NCI-H1417 treated with DMSO at 0.1 percent for 48 hours (cell line): ENCODE results near the gene TUBB4B.
"Not testable (repeated sequence)": the region's sequence is repeated elsewhere in the genome, so short reads cannot be mapped to it uniquely, and the experiment has no call there.

Experiments
- DNase-seq: peaks from one replicate; lab custom pipeline; 2025; lab: John Stamatoyannopoulos, UW

TUBB4B gene

DNA sequence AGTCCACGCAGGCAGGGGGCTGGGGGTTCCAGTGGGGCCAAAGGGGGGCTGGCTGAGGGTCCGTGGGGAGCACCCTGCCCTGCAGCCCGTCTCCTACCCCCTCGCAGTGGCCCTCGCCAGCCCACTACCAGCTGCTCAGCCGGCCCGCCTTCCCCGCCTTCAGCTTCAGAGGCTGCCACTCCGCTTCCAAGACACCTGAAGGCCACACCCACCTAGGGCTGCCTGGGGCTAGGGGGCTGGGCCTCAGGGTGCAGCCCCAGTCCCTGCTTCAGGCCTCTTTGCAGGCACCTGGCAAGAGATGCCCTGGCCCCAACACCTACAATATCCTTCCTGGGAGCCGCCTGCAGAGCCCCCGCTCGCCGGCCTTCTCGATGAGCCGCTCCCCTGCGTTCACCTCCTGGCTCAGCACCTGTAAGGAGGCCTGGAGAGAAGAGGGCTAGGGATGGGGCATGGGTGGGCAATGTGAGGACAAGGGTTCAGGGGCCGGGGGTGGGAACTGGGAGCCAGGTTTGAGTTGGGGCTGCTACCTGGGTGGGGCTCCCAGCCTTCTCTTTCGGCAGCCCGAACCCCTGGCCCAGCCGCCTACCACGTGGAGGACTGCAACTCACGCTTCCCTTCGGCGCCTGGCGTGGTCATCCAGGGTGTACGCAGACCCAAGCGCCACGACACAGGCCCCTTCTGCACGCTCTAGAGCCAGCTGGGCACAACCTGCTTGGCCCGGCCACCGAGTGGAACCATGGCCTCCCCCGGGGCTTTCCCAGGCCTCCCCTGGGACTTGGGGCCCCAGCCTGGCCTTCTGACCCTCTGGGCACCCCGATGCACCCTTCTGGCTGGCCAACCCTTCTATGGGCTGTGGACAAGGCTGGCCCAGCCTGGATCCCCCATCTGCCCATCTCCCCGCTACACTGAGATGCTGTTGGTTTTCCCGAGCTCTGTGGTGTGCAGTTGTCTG, 11.7 kb downstream of the TUBB4B start:
- DNase-seq: no peak

- no peak for DNase-seq
Measured at GRCh38 chr9:137253717-137254623, 12.9 kb downstream of the TUBB4B start.

DNA sequence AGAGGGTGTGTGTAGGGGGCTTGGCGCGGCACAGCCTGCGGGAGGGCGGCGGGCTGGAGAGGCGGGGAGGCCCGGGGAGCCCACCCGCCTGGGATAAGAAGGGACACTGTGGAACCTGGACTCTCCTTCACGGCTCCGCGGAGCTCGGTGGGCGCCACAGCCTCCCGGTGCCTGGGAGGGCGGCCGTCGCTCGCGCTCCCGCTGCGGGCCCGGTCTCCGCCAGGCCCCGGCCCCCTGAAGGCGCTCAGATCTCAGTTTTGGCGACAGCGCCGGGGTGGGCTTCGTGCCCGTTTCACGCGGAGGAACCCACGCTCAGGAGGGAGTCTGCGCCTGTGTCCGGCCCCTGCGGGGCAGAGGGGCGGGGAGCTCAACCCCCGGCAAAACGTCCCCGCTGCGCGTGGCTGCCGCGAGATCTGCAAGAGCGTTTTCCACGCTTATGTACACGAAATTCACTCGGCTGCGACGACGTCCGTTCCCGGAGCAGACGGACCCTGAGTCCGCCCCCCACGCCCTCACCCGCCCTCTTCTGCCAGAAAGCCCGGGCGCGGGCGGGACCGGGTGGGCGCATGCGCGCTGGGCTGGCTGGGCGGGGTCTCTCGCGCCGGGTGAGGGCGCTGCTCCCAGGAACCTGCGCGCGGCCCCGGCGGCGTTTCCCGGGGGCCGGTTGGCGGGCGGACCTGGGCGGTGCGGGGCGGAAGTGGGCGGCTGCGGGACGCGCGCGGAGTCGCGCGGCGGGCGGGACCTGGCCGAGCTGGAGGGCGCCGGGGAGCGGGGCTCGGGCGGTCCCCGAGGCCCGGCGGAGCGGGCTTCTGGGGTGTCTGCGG, 13.7 kb downstream of the TUBB4B start, which contains the start of gene NELFB:
Gene NELFB, plus strand, starts transcription at position 704 of the 824 bp plus-strand sequence.
- DNase-seq: peak; percentile 46

GRCh38 chr9:137255448-137256114, 14.5 kb downstream of the TUBB4B start:
- DNase-seq: no peak

GRCh38 chr9:137256362-137256761, 15.3 kb downstream of the TUBB4B start:
- DNase-seq: no peak

GRCh38 chr9:137256856-137257255, 15.8 kb downstream of the TUBB4B start:
- no peak for DNase-seq

GRCh38 chr9:137262173-137262908, 21.3 kb downstream of the TUBB4B start:
- not testable (repeated sequence) for DNase-seq

DNA sequence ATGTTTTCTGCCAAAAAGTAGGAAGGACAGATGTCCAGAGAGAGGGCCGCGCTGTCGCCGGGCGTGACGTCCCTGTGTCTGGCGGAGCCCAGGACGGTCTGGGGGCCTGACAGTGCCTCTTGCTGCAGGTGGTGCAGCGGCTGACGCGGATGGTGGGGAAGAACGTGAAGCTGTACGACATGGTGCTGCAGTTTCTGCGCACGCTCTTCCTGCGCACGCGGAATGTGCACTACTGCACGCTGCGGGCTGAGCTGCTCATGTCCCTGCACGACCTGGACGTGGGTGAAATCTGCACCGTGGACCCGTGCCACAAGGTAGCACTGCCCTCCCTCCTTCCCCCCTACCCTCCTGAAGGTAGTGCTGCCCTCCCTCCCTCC, 21.8 kb downstream of the TUBB4B start:
- DNase-seq: no peak

DNA sequence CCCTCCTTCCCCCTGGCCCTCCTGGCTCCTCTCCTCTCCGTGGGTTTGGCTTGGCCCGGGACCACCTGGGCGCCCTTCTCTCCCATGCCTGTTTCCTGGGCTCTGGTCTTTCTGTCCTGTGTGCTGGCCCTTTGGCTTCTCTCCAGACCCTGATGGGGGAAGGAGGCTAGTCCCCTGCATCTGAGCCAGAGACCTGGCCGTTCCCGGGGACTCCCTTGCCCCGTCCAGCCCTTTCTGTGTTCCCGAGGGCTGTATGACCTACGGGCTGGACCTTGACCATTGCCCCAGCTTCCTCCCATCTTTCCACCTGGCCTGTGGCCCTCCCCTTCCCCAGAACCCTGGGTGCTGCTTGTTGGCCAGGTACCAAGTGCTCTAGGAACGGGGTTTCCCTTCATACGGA, 22.4 kb downstream of the TUBB4B start:
- DNase-seq: no peak

DNA sequence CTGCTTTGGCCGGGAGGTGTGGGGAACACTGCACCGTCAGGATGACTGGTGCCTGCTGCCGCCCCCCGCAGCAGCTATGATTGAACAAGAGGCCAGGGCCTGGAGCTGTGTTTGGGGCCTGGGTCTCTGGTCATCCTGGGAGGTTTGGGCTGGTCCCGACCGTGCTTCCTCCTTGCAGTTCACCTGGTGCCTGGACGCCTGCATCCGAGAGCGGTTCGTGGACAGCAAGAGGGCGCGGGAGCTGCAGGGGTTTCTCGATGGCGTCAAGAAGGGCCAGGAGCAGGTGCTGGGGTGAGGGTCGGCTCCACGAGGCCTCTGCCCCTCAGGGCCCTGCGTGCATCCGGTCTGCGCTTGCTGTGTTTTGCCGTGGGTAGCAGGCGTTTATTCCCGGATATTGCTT, 23.0 kb downstream of the TUBB4B start:
- no peak for DNase-seq

DNA sequence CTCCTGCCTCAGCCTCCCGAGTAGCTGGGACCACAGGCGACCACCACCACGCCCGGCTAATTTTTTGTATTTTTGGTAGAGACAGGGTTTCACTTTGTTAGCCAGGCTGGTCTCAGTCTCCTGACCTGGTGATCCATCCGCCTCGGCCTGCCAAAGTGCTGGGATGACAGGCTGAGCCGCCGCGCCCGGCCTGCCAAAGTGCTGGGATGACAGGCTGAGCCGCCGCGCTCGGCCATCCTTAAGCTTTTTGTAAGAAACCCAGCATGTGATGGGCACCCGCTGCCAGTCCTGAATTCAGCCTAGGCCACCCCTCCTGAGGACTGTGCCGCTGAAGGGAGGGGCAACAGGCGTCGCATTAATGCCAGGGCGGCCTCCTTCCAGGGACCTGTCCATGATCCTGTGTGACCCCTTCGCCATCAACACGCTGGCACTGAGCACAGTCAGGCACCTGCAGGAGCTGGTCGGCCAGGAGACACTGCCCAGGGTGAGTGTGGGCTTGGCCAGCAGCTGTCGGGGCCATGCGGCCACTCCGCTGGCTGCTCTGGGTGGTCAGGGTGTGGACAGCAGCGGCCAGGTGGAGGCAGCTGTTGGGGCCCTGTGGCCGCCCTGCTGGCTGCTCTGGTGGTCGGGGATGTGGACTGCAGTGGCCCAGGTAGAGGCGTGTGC, 24.5 kb downstream of the TUBB4B start:
- DNase-seq: no peak

DNA sequence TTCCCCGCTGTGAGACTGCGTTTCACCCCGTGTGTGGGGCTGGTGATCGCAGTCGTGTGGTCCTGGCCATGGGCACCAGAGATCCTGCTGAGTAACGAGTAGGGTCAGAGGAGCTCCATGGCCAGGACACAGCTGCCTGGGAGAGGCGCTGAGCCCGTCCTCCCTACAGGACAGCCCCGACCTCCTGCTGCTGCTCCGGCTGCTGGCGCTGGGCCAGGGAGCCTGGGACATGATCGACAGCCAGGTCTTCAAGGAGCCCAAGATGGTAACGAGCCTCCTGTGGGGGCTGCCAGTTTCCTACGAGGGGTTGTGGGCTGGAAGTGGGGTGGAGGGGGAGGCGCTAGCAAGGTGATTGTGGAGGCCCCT, 25.1 kb downstream of the TUBB4B start:
- no peak for DNase-seq

DNA sequence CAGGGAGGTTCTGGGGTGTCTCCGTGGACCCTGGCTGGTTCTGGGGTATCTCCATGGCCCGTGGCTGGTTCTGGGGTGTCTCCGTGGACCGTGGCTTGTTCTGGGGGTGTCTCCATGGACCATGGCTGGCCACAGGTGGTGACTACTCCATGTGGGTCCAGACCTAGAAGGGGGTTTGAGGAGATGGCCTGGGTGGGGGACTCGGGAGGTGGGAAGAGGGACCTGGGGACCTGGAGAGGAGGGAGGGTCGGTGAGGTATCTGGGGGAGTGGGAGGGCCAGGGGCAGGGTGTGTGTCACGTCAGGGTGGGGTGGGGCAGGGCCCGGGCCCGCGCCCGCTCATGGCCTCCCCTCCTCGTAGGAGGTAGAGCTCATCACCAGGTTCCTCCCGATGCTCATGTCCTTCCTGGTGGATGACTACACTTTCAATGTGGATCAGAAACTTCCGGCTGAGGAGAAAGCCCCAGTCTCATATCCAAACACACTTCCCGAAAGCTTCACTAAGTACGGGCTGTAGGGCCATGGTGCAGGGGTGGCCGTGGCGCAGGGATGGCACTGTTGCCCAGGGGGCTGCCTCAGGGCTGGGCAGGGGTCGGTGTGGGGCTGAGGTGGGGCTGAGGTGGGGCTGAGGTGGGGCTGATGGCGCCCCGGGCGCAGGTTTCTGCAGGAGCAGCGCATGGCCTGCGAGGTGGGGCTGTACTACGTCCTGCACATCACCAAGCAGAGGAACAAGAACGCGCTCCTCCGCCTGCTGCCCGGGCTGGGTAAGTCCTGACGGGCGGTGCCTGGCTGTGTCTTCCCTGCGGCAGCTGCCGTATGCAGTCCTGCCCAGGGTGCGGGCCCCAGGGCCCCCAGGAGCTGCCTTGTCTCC, 25.7 kb downstream of the TUBB4B start:
- no peak for DNase-seq

- no peak for DNase-seq
Measured at GRCh38 chr9:137267933-137268355, 26.9 kb downstream of the TUBB4B start.

DNA sequence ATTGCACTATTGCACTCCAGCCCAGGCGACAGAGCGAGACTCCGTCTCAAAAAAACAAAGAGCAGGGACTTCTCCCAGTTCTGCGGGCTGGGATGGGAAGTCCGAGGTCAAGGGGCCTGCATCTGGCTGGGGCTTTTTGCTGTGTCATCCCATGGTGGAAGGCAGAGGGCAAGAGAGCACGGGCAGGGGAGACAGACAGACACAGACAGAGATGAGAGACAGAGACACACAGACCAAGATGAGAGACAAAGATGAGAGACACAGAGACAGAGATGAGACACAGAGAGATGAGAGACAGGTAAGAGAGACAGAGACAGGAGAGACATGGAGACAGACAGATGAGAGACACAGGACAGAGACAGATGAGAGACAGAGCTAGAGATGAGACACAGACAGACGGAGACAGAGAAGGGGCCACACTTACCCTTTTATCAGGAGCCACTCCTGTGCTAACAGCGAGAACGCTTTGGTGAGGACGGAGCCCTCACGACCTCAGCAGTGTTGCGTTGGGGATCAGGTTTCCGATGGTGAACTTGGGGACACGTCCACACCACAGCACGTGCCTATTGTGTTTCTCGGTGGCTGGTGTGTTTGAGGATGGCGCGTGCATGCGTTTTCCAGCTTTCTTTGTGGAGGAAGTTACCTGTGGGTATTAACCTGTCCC, 27.6 kb downstream of the TUBB4B start:
- no peak for DNase-seq

- DNase-seq: no peak
Measured at GRCh38 chr9:137269231-137269772, 28.2 kb downstream of the TUBB4B start.

- no peak for DNase-seq
Measured at GRCh38 chr9:137270929-137271695, 30.0 kb downstream of the TUBB4B start.
